Trophoblast cell (in vitro differentiated cells and primary cell): Measurements from ENCODE around the gene SLAMF7.
"Not testable (repeated sequence)": the region's sequence is repeated elsewhere in the genome, so short reads cannot be mapped to it uniquely, and the experiment has no call there.

Source experiments
- DNase-seq, 2 donors: peaks; one replicate each; pipeline ENCODE4 v3.0.0-alpha.2; 2016
- H2AFZ ChIP-seq: 2 replicates; pipeline ENCODE4 v1.6.1; 2013; ENCODE audit warnings: low read length, moderate library complexity, mild to moderate bottlenecking; ENCODE audit not compliant: insufficient read depth, poor library complexity
- H2AK5ac ChIP-seq: 2 replicates; pipeline ENCODE4 v1.6.1; 2013; ENCODE audit warnings: mild to moderate bottlenecking, low read length
- H2BK120ac ChIP-seq: 2 replicates; pipeline ENCODE4 v1.6.1; 2013; ENCODE audit warnings: low read length, mild to moderate bottlenecking, moderate library complexity; ENCODE audit not compliant: insufficient read depth, poor library complexity
- H2BK12ac ChIP-seq: 2 replicates; pipeline ENCODE4 v1.6.1; 2013; ENCODE audit warnings: mild to moderate bottlenecking, low read length, moderate library complexity
- H2BK5ac ChIP-seq: 2 replicates; pipeline ENCODE4 v1.6.1; 2013; ENCODE audit warnings: low read length, low read depth, moderate library complexity, mild to moderate bottlenecking; ENCODE audit not compliant: poor library complexity
- H3K14ac ChIP-seq: 2 replicates; pipeline ENCODE4 v1.6.1; 2013; ENCODE audit warnings: mild to moderate bottlenecking, low read length
- H3K18ac ChIP-seq: 2 replicates; pipeline ENCODE4 v1.6.1; 2013; ENCODE audit warnings: mild to moderate bottlenecking, low read length
- H3K23ac ChIP-seq: 2 replicates; pipeline ENCODE4 v1.6.1; 2013; ENCODE audit warnings: low read length
- H3K27ac ChIP-seq: 2 replicates; pipeline ENCODE4 v1.5.1; 2013; ENCODE audit warnings: low read depth, mild to moderate bottlenecking, inconsistent platforms, low read length, moderate library complexity
- H3K27me3 ChIP-seq: 2 replicates; pipeline ENCODE4 v1.6.1; 2013; ENCODE audit warnings: inconsistent platforms, mild to moderate bottlenecking, low read length, moderate library complexity; ENCODE audit not compliant: insufficient read depth
- H3K36me3 ChIP-seq, 2 experiments: 1 replicate in 1 of 2; 2 replicates in 1 of 2; pipeline ENCODE4 v1.6.1; 2013; ENCODE audit warnings: low read length in 2 of 2, mild to moderate bottlenecking in 2 of 2, moderate library complexity in 1 of 2; ENCODE audit not compliant: insufficient read depth in 2 of 2, control insufficient read depth in 1 of 2
- H3K4ac ChIP-seq: 2 replicates; pipeline ENCODE4 v1.6.1; 2013; ENCODE audit warnings: low read depth, mild to moderate bottlenecking, low read length, moderate library complexity
- H3K4me1 ChIP-seq, 2 experiments: 1 replicate in 1 of 2; 2 replicates in 1 of 2; pipeline ENCODE4 v1.6.1; 2013; ENCODE audit warnings: low read length in 2 of 2, mild to moderate bottlenecking in 2 of 2, moderate library complexity in 1 of 2; ENCODE audit not compliant: insufficient read depth in 2 of 2, control insufficient read depth in 1 of 2
- H3K4me2 ChIP-seq: 2 replicates; pipeline ENCODE4 v1.6.1; 2013; ENCODE audit warnings: inconsistent platforms, mild to moderate bottlenecking, low read length, moderate library complexity
- H3K4me3 ChIP-seq: 2 replicates; pipeline ENCODE4 v1.5.1; 2013; ENCODE audit warnings: mild to moderate bottlenecking, low read depth, low read length, inconsistent platforms
- H3K79me1 ChIP-seq: one replicate; pipeline ENCODE4 v1.6.1; 2013; ENCODE audit warnings: low read length
- H3K79me2 ChIP-seq: 2 replicates; pipeline ENCODE4 v1.6.1; 2013; ENCODE audit warnings: low read length, mild to moderate bottlenecking; ENCODE audit not compliant: control insufficient read depth, insufficient read depth, poor library complexity
- H3K9ac ChIP-seq: 2 replicates; pipeline ENCODE4 v1.6.1; 2013; ENCODE audit warnings: mild to moderate bottlenecking, low read length
- H3K9me3 ChIP-seq: 2 replicates; pipeline ENCODE4 v1.6.1; 2013; ENCODE audit warnings: low read depth, mild to moderate bottlenecking, control low read depth, inconsistent platforms, low read length; ENCODE audit not compliant: insufficient read depth
- H4K12ac ChIP-seq: 2 replicates; pipeline ENCODE4 v1.6.1; 2013; ENCODE audit warnings: low read depth, mild to moderate bottlenecking, low read length, moderate library complexity
- H4K8ac ChIP-seq: 2 replicates; pipeline ENCODE4 v1.6.1; 2013; ENCODE audit warnings: low read depth, mild to moderate bottlenecking, low read length, moderate library complexity
- H4K91ac ChIP-seq: one replicate; pipeline ENCODE4 v1.6.1; 2013; ENCODE audit warnings: low read depth, mild to moderate bottlenecking, low read length, moderate library complexity
- WGBS: extraction: QIAGEN DNeasy Blood & Tissue Kit; methylation state at CpG from one replicate; pipeline ENCODE4 v1.1.7; 2013; ENCODE audit warnings: missing lambda C conversion rate; ENCODE audit not compliant: insufficient read length, insufficient coverage; ENCODE audit errors: extremely low coverage; 5-methylcytosine and 5-hydroxymethylcytosine counted together

Gene SLAMF7

GRCh38 chr1:160731564-160731963 is 7.5 kb upstream of the SLAMF7 start:
- H3K14ac ChIP-seq, H2AFZ ChIP-seq, H3K4me1 ChIP-seq, H4K91ac ChIP-seq, H3K27ac ChIP-seq, H3K4ac ChIP-seq, H4K8ac ChIP-seq, H2BK120ac ChIP-seq, H3K36me3 ChIP-seq, H2BK5ac ChIP-seq, H4K12ac ChIP-seq, H3K27me3 ChIP-seq, H3K4me3 ChIP-seq, H2AK5ac ChIP-seq, H3K4me2 ChIP-seq, H2BK12ac ChIP-seq, H3K79me2 ChIP-seq, H3K9ac ChIP-seq, H3K79me1 ChIP-seq, H3K9me3 ChIP-seq, H3K18ac ChIP-seq, H3K23ac ChIP-seq, DNase-seq: not testable (repeated sequence)
- WGBS = no CpG with 5 or more reads among the region's 2 CpGs

- Histone ChIP-seq H2BK120ac (no peak overlapping the region), H4K8ac (no peak overlapping the region), H3K23ac (no peak overlapping the region), H2AK5ac (no peak overlapping the region), H3K4me2 (no peak overlapping the region), H3K79me2 (no peaks in the 10 kb centered on the region), H3K18ac (no peak overlapping the region), H3K4me1 (no peaks in the 10 kb centered on the region), H3K4me3 (no peak overlapping the region), H3K9ac (no peak overlapping the region), H3K4ac (no peak overlapping the region), H3K27me3 (no peaks in the 10 kb centered on the region), H2AFZ (no peak overlapping the region), H3K9me3 (no peaks in the 10 kb centered on the region), H3K14ac (no peak overlapping the region), H2BK12ac (no peak overlapping the region), H3K27ac (no peak overlapping the region), H3K36me3 (no peaks in the 10 kb centered on the region), H2BK5ac (no peak overlapping the region), H4K12ac (no peak overlapping the region), H4K91ac (no peak overlapping the region), H3K79me1 (no peaks in the 10 kb centered on the region)
- WGBS = no CpG with 5 or more reads among the region's 1 CpG
- DNase-seq = no peak
Observed at GRCh38 chr1:160731990-160732389, 7.1 kb upstream of the SLAMF7 start.

GRCh38 chr1:160733898-160734297 is 5.1 kb upstream of the SLAMF7 start:
- H2BK120ac ChIP-seq = no peak overlapping the region
- H2BK5ac ChIP-seq = no peak overlapping the region

GRCh38 chr1:160734301-160734700 is 4.7 kb upstream of the SLAMF7 start:
- no peaks in the 10 kb centered on the region for H3K79me1 ChIP-seq
- no peak overlapping the region for H2AFZ ChIP-seq
- no peak overlapping the region for H3K27ac ChIP-seq
- no peak overlapping the region for H4K12ac ChIP-seq
- no peak overlapping the region for H3K9ac ChIP-seq
- no peak for DNase-seq
- H3K14ac ChIP-seq = no peak overlapping the region
- no peak overlapping the region for H3K4ac ChIP-seq
- no peak overlapping the region for H2BK5ac ChIP-seq
- H3K36me3 ChIP-seq = no peaks in the 10 kb centered on the region
- no peak overlapping the region for H2BK12ac ChIP-seq
- no peak overlapping the region for H4K8ac ChIP-seq
- H3K27me3 ChIP-seq = no peaks in the 10 kb centered on the region
- no peak overlapping the region for H3K4me3 ChIP-seq
- H3K4me1 ChIP-seq = no peaks in the 10 kb centered on the region
- no peak overlapping the region for H2BK120ac ChIP-seq
- H3K79me2 ChIP-seq = no peaks in the 10 kb centered on the region
- H3K9me3 ChIP-seq = no peaks in the 10 kb centered on the region
- H2AK5ac ChIP-seq = no peak overlapping the region
- H3K4me2 ChIP-seq = no peak overlapping the region
- no peak overlapping the region for H3K23ac ChIP-seq
- no peak overlapping the region for H4K91ac ChIP-seq
- H3K18ac ChIP-seq = no peak overlapping the region

More at GRCh38 chr1:160733898-160734297, 5.1 kb upstream of the SLAMF7 start:
- no peaks in the 10 kb centered on the region for H3K4me1 ChIP-seq
- no peaks in the 10 kb centered on the region for H3K79me1 ChIP-seq
- no peaks in the 10 kb centered on the region for H3K79me2 ChIP-seq
- no peak overlapping the region for H3K4me3 ChIP-seq
- DNase-seq = no peak
- H3K9me3 ChIP-seq = no peaks in the 10 kb centered on the region
- H4K91ac ChIP-seq = no peak overlapping the region
- no peak overlapping the region for H4K12ac ChIP-seq
- H2AK5ac ChIP-seq = no peak overlapping the region
- H3K4ac ChIP-seq = no peak overlapping the region
- H3K36me3 ChIP-seq = no peaks in the 10 kb centered on the region
- H2BK12ac ChIP-seq = no peak overlapping the region
- no peaks in the 10 kb centered on the region for H3K27me3 ChIP-seq
- H3K14ac ChIP-seq = no peak overlapping the region
- H4K8ac ChIP-seq = no peak overlapping the region
- no peak overlapping the region for H3K23ac ChIP-seq
- no peak overlapping the region for H2AFZ ChIP-seq
- no peak overlapping the region for H3K27ac ChIP-seq
- H3K9ac ChIP-seq = no peak overlapping the region
- no peak overlapping the region for H3K4me2 ChIP-seq
- H3K18ac ChIP-seq = no peak overlapping the region

GRCh38 chr1:160738271-160738670 is 776 bp upstream of the SLAMF7 start:
- no peak overlapping the region for H2BK120ac ChIP-seq
- no peak overlapping the region for H2AK5ac ChIP-seq
- no peak overlapping the region for H3K23ac ChIP-seq
- H3K79me2 ChIP-seq = no peaks in the 10 kb centered on the region
- H3K18ac ChIP-seq = no peak overlapping the region
- H4K12ac ChIP-seq = no peak overlapping the region
- H3K14ac ChIP-seq = no peak overlapping the region
- no peaks in the 10 kb centered on the region for H3K4me1 ChIP-seq
- no peak overlapping the region for H2BK12ac ChIP-seq
- no peak overlapping the region for H4K8ac ChIP-seq
- no peak overlapping the region for H2BK5ac ChIP-seq
- no peaks in the 10 kb centered on the region for H3K27me3 ChIP-seq
- H3K9ac ChIP-seq = no peak overlapping the region
- H3K4me3 ChIP-seq = no peak overlapping the region
- no peaks in the 10 kb centered on the region for H3K79me1 ChIP-seq
- no peak overlapping the region for H2AFZ ChIP-seq
- H3K27ac ChIP-seq = no peak overlapping the region
- H3K4ac ChIP-seq = no peak overlapping the region
- no peaks in the 10 kb centered on the region for H3K9me3 ChIP-seq
- no CpG with 5 or more reads among the region's 2 CpGs for WGBS
- no peak for DNase-seq
- H3K36me3 ChIP-seq = no peaks in the 10 kb centered on the region
- H4K91ac ChIP-seq = no peak overlapping the region
- H3K4me2 ChIP-seq = no peak overlapping the region
